ENCODE data around the gene GPRIN3. TPM values are rescaled to one million over a fixed set of nuclear protein-coding genes. Genes with fewer than 3 reads are reported as not detected.

GPRIN3 gene
- total and polyA plus RNA-seq, 10 of the 15 experiments (the other 5 are each of a cell fraction or from before 2014, with no cell fraction given): under 0.01 to 0.05 (median 0.01) TPM; not detected in 6

DNA sequence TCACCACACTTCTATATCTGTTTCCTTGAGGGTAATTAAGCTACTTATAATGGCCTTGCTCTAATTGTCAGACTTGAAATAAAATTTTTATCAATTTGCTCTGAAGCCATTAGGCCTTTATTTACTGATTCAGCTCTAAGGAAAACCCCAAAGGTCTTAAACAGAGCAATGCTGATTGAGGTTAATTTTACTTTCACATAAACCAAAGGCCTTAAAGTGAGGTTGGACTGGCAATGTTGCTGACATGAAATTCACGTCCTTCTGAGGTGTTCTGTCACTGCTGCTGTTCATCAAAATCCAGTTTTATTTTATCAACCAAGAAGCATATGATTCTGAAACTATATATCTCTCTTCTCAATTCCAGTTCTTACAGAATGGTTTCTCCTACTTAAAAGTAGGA, 21.7 kb upstream of the GPRIN3 start (continued):
- TF ChIP-seq ESRRA (IDR thresholded peaks at IDR 0.05; ENCODE audit: low read length) (no peak), MXI1 (IDR thresholded peaks at IDR 0.05; ENCODE audit: low read depth, low read length) (no peak), SPI1 (IDR thresholded peaks at IDR 0.05; ENCODE audit: borderline replicate concordance, insufficient read depth, low read depth, low read length) (no peak), ZNF207 (IDR thresholded peaks at IDR 0.05; ENCODE audit: borderline replicate concordance) (no peak), CHD4 (IDR thresholded peaks at IDR 0.05) (no peak), SMAD1 (IDR thresholded peaks at IDR 0.05; ENCODE audit: low read depth, partially characterized antibody) (no peak), GATAD2B (conservative IDR thresholded peaks at IDR 0.05; ENCODE audit: low read depth) (no peak)
- TF ChIP-seq, protein P1, sequence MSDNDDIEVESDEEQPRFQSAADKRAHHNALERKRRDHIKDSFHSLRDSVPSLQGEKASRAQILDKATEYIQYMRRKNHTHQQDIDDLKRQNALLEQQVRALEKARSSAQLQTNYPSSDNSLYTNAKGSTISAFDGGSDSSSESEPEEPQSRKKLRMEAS (IDR thresholded peaks at IDR 0.05; ENCODE audit: low read depth, low read length): no peak

DNA sequence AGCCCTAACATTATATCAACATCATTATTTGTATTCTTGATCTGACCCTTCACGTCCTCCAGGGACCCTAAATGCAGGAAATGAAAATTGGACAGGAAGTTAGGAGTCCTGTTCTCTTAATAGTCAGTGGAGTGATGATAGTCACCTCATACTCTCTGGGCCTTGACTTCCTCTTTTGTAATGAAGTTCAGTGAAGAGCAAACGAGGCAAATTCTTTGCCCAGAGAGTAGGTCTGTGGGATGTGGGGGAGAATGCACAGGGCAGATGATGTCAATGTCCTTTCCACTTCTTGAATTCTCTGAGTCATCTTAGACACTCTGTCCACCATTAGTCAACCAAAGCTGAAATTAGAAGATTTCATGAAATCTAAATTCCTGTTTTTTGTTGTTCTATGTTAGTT, 17.1 kb upstream of the GPRIN3 start:
- in situ Hi-C loops (cut with MboI): no loop called here
- no peaks in the 10 kb centered on the region for H3K79me2 ChIP-seq (ENCODE audit: control insufficient read depth, insufficient read depth, low read length)
- H2AFZ ChIP-seq (ENCODE audit: control insufficient read depth, low read depth, low read length): no peak overlapping the region
- BruUV-seq (replicated peaks): no TSS peak
- peak; percentile 95 for ATAC-seq
- intact Hi-C loops (cut with micrococcal nuclease; ENCODE audit: unreplicated experiment): no loop called here
- RAD21 ChIA-PET (ENCODE audit: unreplicated experiment): interaction anchor here (0.6 kb wide), 1 partner anchor 161 kb away, joined by 3 read pairs; no protein-coding TSS in a partner anchor
- CTCF ChIA-PET: interaction anchor here (1.2 to 1.6 kb wide), 3 partner anchors 72 to 626 kb away, joined by 3 to 4 read pairs (median 3); no protein-coding TSS in a partner anchor
- no peaks in the 10 kb centered on the region for H3K36me3 ChIP-seq (ENCODE audit: control insufficient read depth in 2 of 2, insufficient read depth in 2 of 2, low read length in 1 of 2)
- H3K27ac ChIP-seq (ENCODE audit: control insufficient read depth, insufficient read depth): no peak overlapping the region
- POLR2A ChIA-PET: no interaction called here
- no peak overlapping the region for H3K4me2 ChIP-seq (ENCODE audit: control insufficient read depth, insufficient read depth)
- WGBS (ENCODE audit: insufficient coverage, insufficient replicate concordance, low lambda C conversion rate, missing lambda C conversion rate): 2% methylated on average over 2 of the region's 2 CpGs
- no peaks in the 10 kb centered on the region for H3K27me3 ChIP-seq (replicated peaks in 1 of 2; ENCODE audit: control insufficient read depth in 2 of 2, insufficient read depth in 2 of 2, low read length in 1 of 2)
- SMC1A ChIA-PET (ENCODE audit: uncharacterized antibody, unreplicated experiment): interaction anchor here (1.4 kb wide), 1 partner anchor 10 kb away, joined by 5 read pairs; no protein-coding TSS in a partner anchor
- peak; percentile 19 for DNase-seq (ENCODE audit: low read depth, low spot score)
- H3K9ac ChIP-seq (ENCODE audit: control insufficient read depth, insufficient read depth, low read length): no peak overlapping the region
- FAIRE-seq: no peak
- H3K9me3 ChIP-seq (replicated peaks; ENCODE audit: control insufficient read depth, insufficient read depth, low read length): no peaks in the 10 kb centered on the region
- no peak overlapping the region for H3K4me3 ChIP-seq
- no peaks in the 10 kb centered on the region for H3K4me1 ChIP-seq (ENCODE audit: control insufficient read depth, insufficient read depth, low read length)
- H4K20me1 ChIP-seq (ENCODE audit: control insufficient read depth, insufficient read depth): no peaks in the 10 kb centered on the region
- TF ChIP-seq RUNX3 (IDR thresholded peaks at IDR 0.05; ENCODE audit: low read length) (peak; percentile 28; the same call in 1 of the 2 replicates), SKIL (IDR thresholded peaks at IDR 0.05; ENCODE audit: low read depth, poor library complexity, severe bottlenecking) (no peak), MTA2 (IDR thresholded peaks at IDR 0.05; ENCODE audit: low read depth) (peak; percentile 52; the same call in 1 of the 2 replicates), ETV6 (conservative IDR thresholded peaks at IDR 0.05 in 1 of 2, IDR thresholded peaks at IDR 0.05 in 1 of 2; ENCODE audit: borderline replicate concordance in 1 of 2, low read depth in 1 of 2) (peak in 1 of 2 experiments; percentile 34; a peak in 1 of 4 replicates), JUNB (IDR thresholded peaks at IDR 0.05) (peak; percentile 23; the same call in 1 of the 2 replicates), CTCF (IDR thresholded peaks at IDR 0.05 in 2 of 3, conservative IDR thresholded peaks at IDR 0.05 in 1 of 3; ENCODE audit: control insufficient read depth in 2 of 3, extremely low read depth in 1 of 3, insufficient read depth in 1 of 3, low read depth in 3 of 3, low read length in 3 of 3) (no peak), IKZF2 (IDR thresholded peaks at IDR 0.05) (peak; percentile 17 to 29; a peak in 1 of 4 replicates), IKZF1 (conservative IDR thresholded peaks at IDR 0.05) (peak; percentile 45), ATF7 (IDR thresholded peaks at IDR 0.05; ENCODE audit: low read depth) (peak; percentile 72; the same call in 1 of the 2 replicates), NR2F1 (conservative IDR thresholded peaks at IDR 0.05) (no peak)
